ENCODE data around the gene ZRANB3.

The ZRANB3 gene

DNA sequence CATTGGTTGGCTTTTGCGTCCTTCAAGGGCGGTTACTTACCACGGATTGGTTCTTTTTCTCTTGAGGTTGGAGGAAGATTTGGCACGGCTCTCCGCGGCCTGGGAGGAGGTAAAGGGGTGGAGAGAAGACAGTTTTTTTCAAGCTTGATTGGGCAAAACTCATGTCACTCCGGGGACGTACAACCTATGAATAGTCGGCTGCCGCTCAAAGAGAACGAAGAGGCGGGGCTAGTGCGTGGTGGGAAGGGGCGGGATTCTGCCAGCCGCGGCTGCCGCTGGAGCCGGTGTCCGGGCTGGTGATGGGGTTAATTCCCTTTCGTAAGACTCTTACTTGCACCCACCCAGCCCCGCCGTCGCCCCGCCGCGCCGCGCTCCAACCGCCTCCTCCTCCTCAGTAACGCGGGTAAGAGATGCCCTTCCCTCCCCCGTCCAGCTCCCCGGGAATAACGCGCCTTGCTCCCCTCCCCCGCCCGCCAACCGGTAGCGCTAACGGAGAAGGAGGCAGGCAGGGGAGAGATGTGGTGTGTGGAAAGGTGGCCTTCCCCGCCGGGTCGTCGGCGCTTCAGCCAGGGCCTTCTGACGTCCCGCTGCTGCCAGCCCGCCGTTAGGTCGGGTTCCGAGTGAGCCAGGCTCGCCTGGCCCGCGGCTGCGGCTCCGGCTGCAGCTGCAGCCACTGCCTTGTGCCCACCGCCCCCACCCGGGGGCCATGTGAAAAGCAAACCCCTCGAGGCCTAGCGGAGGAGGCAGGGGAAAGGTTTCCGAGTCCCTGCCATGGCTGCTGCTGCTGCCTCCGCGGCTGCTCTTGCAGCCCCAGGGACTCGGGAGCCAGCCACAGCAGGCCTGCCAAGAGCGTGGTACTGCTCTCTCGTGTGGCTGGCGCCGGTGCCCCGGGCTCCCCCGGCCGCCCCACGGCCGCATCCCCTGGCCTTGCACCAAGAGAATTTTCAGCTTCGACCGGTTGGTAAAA, 496 bp upstream of the ZRANB3 start, which contains the start of gene R3HDM1 (continued):
- TF ChIP-seq HIC1 (tag by site-specific recombination; IDR thresholded peaks at IDR 0.05) (peak; percentile 81), KLF16 (tag by site-specific recombination; IDR thresholded peaks at IDR 0.05) (peak; percentile 53; the same call in 1 of the 2 replicates), SP2 (tag by site-specific recombination; IDR thresholded peaks at IDR 0.05) (peak; percentile 93), ZNF174 (tag by site-specific recombination; IDR thresholded peaks at IDR 0.05) (no peak), ZNF391 (tag by site-specific recombination; IDR thresholded peaks at IDR 0.05; ENCODE audit: borderline replicate concordance, low read depth) (no peak), PRDM1 (tag by site-specific recombination; IDR thresholded peaks at IDR 0.05) (peak; percentile 66), CTCF (tag by site-specific recombination; IDR thresholded peaks at IDR 0.05) (peak; percentile 80), ZNF501 (tag by site-specific recombination; IDR thresholded peaks at IDR 0.05) (peak; percentile 86; the same call in 1 of the 2 replicates), ZNF600 (tag by site-specific recombination; IDR thresholded peaks at IDR 0.05) (peak; percentile 68), YY1 (tag by site-specific recombination; IDR thresholded peaks at IDR 0.05) (peak; percentile 46; the same call in 1 of the 2 replicates), ZNF560 (tag by site-specific recombination; IDR thresholded peaks at IDR 0.05; ENCODE audit: borderline replicate concordance) (no peak), ZNF398 (tag by site-specific recombination; IDR thresholded peaks at IDR 0.05) (peak; percentile 60), ZNF221 (tag by site-specific recombination; IDR thresholded peaks at IDR 0.05; ENCODE audit: borderline replicate concordance) (no peak), ZIC2 (tag by site-specific recombination; IDR thresholded peaks at IDR 0.05) (peak; percentile 57), ZNF548 (tag by site-specific recombination; IDR thresholded peaks at IDR 0.05) (no peak), EGR2 (tag by site-specific recombination; IDR thresholded peaks at IDR 0.05; ENCODE audit: low read depth) (peak; percentile 58; the same call in 1 of the 2 replicates), ZBTB26 (tag by site-specific recombination; optimal IDR thresholded peaks at IDR 0.05) (peak; percentile 48), IKZF3 (tag by site-specific recombination; IDR thresholded peaks at IDR 0.05) (peak; percentile 72; the same call in 1 of the 2 replicates), SP7 (tag by site-specific recombination; IDR thresholded peaks at IDR 0.05) (0 out of 2 replicates have a peak, but pooled peaks have one; percentile 17), OVOL3 (tag by site-specific recombination; IDR thresholded peaks at IDR 0.05) (peak; percentile 58; the same call in 1 of the 2 replicates)
- TF ChIP-seq, protein P1, sequence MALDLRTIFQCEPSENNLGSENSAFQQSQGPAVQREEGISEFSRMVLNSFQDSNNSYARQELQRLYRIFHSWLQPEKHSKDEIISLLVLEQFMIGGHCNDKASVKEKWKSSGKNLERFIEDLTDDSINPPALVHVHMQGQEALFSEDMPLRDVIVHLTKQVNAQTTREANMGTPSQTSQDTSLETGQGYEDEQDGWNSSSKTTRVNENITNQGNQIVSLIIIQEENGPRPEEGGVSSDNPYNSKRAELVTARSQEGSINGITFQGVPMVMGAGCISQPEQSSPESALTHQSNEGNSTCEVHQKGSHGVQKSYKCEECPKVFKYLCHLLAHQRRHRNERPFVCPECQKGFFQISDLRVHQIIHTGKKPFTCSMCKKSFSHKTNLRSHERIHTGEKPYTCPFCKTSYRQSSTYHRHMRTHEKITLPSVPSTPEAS (tag by site-specific recombination; IDR thresholded peaks at IDR 0.05), result no peak
- TF ChIP-seq, protein P2, sequence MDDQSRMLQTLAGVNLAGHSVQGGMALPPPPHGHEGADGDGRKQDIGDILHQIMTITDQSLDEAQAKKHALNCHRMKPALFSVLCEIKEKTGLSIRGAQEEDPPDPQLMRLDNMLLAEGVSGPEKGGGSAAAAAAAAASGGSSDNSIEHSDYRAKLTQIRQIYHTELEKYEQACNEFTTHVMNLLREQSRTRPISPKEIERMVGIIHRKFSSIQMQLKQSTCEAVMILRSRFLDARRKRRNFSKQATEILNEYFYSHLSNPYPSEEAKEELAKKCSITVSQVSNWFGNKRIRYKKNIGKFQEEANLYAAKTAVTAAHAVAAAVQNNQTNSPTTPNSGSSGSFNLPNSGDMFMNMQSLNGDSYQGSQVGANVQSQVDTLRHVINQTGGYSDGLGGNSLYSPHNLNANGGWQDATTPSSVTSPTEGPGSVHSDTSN (CRISPR knock-in tag; IDR thresholded peaks at IDR 0.05), result peak; percentile 89; the same call in 1 of the 2 replicates
- TF ChIP-seq, protein P3, sequence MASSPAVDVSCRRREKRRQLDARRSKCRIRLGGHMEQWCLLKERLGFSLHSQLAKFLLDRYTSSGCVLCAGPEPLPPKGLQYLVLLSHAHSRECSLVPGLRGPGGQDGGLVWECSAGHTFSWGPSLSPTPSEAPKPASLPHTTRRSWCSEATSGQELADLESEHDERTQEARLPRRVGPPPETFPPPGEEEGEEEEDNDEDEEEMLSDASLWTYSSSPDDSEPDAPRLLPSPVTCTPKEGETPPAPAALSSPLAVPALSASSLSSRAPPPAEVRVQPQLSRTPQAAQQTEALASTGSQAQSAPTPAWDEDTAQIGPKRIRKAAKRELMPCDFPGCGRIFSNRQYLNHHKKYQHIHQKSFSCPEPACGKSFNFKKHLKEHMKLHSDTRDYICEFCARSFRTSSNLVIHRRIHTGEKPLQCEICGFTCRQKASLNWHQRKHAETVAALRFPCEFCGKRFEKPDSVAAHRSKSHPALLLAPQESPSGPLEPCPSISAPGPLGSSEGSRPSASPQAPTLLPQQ (tag by site-specific recombination; IDR thresholded peaks at IDR 0.05), result 0 out of 2 replicates have a peak, but pooled peaks have one; percentile 17
- TF ChIP-seq, protein P4, sequence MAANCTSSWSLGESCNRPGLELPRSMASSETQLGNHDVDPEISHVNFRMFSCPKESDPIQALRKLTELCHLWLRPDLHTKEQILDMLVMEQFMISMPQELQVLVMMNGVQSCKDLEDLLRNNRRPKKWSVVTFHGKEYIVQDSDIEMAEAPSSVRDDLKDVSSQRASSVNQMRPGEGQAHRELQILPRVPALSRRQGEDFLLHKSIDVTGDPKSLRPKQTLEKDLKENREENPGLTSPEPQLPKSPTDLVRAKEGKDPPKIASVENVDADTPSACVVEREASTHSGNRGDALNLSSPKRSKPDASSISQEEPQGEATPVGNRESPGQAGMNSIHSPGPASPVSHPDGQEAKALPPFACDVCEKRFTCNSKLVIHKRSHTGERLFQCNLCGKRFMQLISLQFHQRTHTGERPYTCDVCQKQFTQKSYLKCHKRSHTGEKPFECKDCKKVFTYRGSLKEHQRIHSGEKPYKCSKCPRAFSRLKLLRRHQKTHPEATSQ (tag by site-specific recombination; IDR thresholded peaks at IDR 0.05), result no peak
